Measurements from ENCODE around the gene SERF1A.
"Not testable (repeated sequence)": the region's sequence is repeated elsewhere in the genome, so short reads cannot be mapped to it uniquely, and the experiment has no call there.

Gene SERF1A

DNA sequence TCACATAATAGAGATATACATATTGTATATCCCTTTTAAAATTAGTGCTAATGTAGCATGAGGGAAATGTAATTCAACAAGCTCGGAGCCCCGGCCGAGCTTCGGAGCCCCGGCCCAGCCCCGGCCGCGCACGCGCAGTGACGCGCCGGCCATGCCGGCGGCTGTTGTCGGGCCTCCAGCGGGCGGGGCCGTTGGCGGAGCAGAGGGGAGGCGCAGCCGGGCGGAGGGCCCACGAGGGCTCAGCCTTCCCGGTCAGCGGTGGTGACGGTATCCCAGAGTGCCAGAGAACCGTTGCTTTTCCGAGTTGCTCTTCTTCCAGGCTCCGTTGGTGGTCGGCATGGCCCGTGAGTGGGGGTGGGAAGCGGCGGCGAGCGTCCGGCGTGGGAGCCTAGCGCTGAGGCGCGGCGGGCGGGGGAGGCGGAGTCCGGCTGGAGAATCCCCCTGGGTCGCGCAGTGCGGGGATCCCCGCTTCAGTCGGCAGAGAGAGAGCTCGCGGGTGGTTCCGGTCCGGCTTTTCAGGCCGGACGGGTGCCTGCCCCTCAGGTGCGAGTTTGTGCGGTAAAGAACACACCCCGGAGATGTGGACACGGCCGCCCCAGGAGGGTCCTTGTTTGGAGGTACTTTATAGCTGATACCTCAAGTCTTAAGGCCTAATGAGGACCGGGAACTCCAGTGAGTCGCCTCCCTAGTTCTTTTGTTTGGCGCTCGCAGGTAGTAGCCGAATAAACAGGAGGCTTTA, at the start of gene SERF1A:
Gene SERF1A (plus strand): TSS at position 137 of the 739 bp plus-strand sequence. CDS start 201 bp downstream, at position 338.
- DNase-seq, result not testable (repeated sequence)

- not testable (repeated sequence) for DNase-seq
Measured at GRCh38 chr5:70866778-70867177, 33.7 kb upstream of the SERF1A start.

GRCh38 chr5:70870626-70871025, 29.8 kb upstream of the SERF1A start:
- DNase-seq, result not testable (repeated sequence)

- DNase-seq, result not testable (repeated sequence)
Measured at GRCh38 chr5:70896076-70896475, 4.4 kb upstream of the SERF1A start.

- DNase-seq, result not testable (repeated sequence)
Measured at GRCh38 chr5:70901272-70901571, 753 bp downstream of the SERF1A start.

GRCh38 chr5:70906624-70907023, 6.2 kb downstream of the SERF1A start:
- not testable (repeated sequence) for DNase-seq

DNA sequence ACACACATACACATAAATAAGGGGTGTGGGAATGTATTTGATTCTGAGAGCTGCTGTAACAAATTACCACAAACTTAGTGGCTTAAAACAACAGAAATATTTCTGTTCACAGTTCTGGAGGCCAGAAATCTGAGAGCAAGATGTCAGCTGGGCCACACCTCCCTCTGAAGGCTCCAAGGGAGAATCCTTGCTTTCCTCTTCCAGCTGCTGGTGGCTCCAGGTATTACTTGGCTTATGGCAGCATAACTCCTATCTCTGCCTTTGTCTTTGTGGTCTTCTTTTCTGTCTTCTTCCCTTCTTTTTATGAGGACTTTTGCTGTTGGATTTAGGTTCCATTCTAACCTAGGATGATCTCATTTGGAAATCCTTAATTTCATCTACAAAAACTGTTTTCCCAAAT, 16.4 kb downstream of the SERF1A start:
- not testable (repeated sequence) for DNase-seq

DNA sequence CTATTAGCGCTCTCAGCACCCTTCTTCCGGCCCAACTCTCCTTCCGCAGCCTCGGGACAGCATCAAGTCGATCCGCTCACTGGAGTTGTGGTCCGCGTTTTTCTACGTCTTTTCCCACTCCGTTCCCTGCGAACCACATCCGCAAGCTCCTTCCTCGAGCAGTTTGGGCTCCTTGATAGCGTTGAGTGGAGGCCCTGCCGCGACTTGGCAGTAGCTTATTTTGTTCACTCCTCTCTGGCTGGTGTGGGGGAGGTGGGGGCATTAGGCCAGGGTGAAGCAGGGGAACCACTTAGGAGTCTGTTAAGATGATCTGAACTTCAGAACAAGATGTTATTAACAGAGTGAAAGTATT, 24.7 kb downstream of the SERF1A start:
- not testable (repeated sequence) for DNase-seq

DNA sequence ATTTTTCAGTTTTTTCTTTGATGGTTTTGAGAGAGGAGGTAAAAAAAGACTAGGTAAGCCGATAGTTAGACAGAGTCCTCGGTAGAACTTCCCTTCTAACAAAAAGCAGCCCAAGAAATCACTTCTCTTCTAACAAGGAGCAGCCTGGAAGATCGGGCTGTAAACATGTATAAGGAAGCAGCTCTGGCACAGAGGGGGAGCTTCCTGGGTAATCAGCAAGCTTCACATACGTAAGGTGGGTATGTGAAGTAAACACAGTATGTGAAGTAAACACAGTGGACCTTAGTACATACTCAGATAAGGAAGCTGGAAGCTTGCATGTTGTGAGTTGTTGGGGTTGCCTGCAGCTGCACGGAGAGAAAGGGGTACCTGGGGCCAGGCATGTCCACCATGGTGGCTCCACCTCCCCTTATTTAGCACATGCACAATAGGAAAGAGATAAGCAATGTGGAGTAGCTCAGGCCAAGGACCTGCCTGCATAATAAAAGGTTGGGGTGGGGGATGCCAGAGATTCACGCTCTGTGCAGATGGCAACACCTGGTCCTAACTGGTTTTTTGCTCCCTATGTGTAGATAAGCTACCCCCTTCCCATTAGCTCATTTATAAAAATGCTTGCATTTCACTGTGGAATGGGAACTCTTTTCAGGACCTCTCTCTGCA, 31.4 kb downstream of the SERF1A start:
- DNase-seq, result not testable (repeated sequence)

GRCh38 chr5:70932560-70932959, 32.1 kb downstream of the SERF1A start:
- not testable (repeated sequence) for DNase-seq

DNA sequence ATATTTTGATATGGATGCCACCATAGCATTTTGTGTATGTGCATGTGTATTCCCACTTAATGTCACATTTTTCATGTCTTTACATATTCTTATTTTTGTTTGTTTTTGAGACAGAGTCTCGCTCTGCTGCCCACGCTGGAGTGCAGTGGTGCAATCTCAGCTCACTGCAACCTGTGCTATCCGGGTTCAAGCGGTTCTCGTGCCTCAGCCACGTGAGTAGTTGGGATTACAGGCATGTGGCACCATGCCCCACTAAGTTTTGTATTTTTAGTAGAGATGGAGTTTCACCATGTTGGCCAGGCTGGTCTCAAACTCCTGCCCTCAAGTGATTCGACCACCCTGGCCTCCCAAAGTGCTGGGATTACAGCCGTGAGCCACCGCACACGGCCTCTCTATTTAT, 52.6 kb downstream of the SERF1A start:
- not testable (repeated sequence) for DNase-seq

Measured in NCI-H82 (cell line).